GM19035 (cell line): ENCODE measurements around the gene TMEM163.

Source experiments
- ATAC-seq: cut with Tn5 transposase; IDR thresholded peaks from one replicate; pipeline ENCODE4 v1.9.1; 2021; ENCODE audit not compliant: unreplicated experiment

Gene TMEM163

DNA sequence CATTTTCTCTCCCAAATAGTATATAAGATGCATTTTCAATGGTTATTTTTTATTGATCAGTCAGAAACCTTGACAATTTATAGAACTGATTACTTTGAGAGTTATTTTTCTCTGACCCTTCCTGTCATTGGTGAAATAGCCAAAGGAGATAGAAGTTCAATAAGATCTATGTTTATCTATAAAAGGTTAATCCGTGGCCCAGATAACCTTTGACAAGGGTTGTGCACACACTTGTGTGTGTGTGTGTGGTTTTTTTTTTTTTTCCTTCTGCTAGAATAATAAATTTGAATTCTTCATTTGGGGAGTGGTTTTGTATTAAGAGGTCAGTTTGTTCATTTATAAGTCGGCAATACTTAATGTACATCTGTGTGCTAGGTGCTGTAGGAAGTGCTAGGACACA is 304.9 kb downstream of the TMEM163 start:
- no peak for ATAC-seq

DNA sequence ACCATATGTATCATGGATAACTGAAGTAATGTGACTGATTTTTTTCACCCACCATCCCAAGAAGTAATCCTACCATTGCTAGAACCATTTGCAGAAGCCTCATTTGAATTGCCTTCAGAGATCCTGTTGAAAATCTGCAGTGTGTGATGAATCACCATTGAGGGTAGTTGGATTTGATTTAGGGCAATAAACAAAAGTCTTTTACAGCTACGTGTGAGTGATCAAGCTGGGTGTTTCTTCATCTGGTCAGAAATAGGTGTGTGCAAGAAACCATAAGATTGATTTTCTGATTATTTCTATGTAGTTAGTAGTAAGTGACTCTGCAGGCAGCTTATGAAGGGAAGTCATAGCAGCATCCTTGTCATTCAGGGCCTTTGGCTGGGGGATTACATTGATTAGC is 305.4 kb downstream of the TMEM163 start:
- no peak for ATAC-seq

DNA sequence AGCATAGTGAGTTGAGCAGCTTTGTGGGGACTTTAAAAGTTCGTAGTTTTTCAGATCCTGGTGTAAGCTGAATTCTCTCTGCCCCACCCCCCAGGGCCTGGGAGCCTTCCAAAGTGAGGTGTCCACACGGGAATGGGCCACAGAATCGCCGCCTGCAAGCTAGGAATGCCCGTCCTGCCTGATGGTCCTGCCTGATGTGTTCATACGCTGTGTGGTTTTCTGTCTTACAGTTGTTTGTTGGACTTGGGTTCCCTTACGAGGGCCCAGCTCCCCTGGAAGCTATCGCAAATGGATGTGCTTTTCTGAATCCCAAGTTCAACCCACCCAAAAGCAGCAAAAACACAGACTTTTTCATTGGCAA is 306.2 kb downstream of the TMEM163 start:
- ATAC-seq: no peak

DNA sequence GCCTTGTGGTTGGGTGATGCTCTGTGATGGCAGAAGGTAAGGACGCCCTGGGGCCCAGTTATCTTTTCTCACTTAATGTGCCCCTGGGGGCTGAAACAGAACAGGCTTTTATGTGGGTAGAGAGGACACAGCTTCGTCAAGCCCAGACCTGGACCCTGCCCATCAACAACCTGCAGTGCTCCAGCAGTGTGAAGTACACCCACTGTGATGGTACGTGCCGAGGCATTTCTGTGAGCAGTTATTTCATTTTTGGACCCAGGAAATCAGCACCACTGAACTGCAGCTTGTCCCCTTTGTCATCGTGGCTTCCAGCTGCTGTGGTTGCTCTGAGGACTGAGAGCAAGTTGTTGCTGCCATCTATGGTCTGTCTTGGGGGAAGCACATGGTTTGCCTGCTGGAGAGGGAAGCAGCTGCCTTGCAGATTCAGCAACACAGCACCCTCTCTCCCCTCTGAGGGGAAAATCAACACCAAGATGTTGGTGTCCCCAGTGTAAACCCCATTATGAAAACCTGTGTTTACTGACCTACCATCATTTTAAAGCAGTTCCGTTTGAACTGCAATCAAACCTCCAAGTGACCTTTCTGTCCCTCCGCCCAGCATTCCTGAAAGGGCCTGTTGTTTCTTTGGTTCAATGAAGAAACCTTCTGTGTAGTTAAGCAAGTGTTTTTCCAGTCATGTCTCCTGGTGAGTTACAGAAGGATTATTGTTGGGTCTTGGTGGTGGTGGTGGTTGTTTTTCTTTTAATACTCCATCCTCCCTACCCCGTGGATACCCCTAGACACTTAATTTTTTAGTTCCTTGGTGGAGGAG is 306.8 kb downstream of the TMEM163 start:
- peak; percentile 99 for ATAC-seq

DNA sequence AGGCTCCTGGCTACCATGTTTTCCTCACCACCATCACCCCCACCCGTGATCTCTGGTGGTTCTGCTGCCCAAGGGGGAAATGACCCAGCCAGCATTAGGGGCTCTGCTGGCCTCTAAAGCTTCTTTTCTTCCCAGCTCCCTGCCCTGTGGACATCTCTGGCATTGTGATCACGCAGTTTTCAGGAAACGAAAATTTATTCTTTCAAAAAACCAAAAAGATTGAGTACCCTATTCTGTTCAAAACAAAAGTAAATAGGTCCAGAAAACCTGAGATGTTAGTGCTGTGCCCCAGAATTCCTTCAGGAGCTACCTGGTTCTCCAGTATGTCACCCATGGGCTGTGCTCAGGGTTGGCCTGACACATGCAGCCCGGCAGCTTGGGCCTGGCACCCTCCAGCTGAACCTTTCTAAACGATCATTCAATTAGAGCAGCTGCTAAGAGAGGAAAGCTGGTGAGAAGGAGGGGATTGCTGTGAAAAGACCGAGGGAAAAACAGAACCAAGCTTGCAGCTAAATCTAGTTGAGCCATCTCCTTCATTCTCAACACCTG is 307.4 kb downstream of the TMEM163 start:
- no peak for ATAC-seq

- no peak for ATAC-seq
Observed at GRCh38 chr2:134410831-134411231, 308.0 kb downstream of the TMEM163 start.

DNA sequence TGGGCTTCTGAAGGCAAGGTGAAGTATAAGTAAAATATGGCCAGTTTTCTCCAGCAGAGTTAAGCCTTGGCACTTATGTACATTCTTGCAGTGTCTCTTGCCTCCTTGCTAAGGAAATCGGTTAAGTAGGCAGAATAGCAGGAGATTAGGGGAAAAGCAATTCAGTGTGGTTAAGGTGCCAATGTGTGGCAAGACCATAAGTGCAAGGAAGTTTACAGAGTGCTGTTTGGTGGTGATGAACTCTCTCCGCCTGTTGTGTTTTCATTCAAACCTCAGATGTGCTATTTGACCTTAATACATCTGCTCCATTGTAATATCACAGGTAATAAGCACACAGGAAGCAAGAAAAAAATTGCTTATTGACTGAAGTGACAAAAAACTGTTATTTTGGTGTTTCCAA is 308.8 kb downstream of the TMEM163 start:
- no peak for ATAC-seq

DNA sequence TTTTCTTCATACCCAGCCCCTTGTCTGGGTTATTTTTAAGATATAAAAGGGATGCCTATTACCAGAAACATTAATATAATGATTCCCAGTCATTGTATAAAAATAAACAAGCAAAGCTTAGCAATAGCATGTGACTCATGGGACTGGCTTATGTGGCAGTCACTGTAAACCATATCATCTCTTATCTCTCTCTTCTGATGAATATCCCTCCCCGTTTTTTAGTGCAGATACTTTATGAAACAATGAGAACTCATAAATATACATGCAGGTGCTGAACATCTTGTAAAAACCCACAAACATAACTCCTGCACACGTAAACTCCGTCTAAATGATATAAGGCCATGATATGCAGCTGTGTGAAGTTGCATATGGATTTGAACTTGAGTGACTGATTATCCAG is 310.0 kb downstream of the TMEM163 start:
- ATAC-seq: no peak

DNA sequence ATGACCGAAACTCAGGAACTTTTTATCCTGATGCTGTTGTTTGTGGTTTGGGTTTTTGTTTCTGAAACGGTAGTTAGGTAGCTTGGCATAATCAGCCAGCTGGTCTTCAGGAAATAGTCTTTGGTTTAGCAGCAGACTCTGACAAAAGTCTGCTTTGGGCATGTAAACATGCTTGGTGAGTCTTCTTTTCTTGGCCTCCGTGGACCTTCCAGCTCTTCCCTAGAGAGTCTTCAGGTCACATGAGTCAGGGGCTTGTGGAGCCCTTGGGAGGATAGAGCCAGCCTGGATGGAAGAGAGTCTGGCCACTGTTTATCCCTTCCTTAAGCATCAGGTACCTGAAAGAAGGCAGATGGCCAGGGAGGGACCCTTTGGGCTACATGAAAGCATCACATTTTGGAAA is 310.4 kb downstream of the TMEM163 start:
- ATAC-seq: no peak

DNA sequence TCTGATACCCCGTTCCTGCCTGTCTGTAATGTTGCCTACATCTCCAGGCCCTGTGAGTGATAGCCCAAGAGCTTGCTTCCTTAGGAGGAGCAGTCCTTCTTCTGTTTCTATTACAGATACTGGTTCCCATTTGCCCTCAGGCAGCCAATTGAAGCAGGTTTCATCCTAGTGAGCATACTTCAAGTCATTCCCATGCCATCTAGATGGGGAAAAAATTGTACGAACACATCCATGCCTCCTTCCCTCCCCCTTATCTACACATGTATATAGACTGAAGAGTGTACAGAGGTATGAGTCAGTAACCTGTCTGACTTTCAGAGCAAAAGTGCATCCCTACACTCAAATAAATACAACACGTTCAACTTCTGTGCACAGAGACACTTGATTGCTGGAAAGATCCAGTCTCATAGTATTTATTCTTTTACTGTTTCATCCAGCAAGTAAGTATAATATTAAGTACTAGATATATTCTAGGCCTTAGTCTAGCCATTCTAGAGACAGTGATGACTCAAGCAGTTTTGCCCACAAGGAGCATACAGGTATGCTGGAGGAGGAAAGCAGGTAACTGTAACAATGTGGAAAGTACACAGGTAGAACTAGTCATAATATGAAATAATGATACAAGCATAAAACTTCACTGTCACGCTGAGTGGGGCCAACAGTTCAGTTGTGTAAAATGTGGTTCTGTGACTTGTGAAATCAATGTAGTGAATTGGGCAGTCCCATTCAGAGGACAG is 311.5 kb downstream of the TMEM163 start:
- ATAC-seq: no peak

DNA sequence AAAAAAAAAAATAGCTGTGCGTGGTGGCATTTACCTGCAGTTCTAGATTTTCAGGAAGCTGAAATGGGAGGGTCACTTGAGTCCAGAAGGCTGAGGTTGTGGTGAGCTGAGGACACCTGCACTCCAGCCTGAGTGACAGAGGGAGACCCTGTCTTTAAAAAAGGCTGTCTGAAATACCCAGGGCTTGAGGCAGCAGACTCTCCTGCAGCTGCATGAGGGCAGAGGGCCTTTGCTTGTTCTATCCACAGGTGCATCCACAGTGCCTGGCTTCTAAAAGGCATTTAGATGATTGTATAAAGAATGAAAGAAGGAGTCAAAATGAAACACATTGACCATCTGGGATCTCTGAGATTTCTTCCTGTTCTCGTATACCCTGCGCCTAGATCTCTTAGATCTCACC is 312.1 kb downstream of the TMEM163 start:
- ATAC-seq: no peak

- ATAC-seq: no peak
Observed at GRCh38 chr2:134406311-134406710, 312.5 kb downstream of the TMEM163 start.
